Left ventricle myocardium inferior (tissue), 1 donor: ENCODE data around the gene FRMD4A. TPM values are rescaled to one million over a fixed set of nuclear protein-coding genes. Genes with fewer than 3 reads are reported as not detected.
A peak's percentile ranks its signal among the peaks of the same experiment; 100 is the strongest.

ENCODE experiments used
- DNase-seq: peaks from one replicate; pipeline ENCODE4 v3.0.0-alpha.2; 2020
- H3K27ac ChIP-seq: fragments of 200-600 bp; replicated peaks from 2 replicates; pipeline ENCODE4 v1.8.0; 2021
- H3K27me3 ChIP-seq: fragments of 200-600 bp; 2 replicates; pipeline ENCODE4 v1.8.0; 2021; ENCODE audit warnings: low read depth
- H3K36me3 ChIP-seq: fragments of 200-600 bp; 2 replicates; pipeline ENCODE4 v1.8.0; 2021
- H3K4me1 ChIP-seq: fragments of 200-600 bp; 2 replicates; pipeline ENCODE4 v1.8.0; 2021
- H3K4me3 ChIP-seq: fragments of 200-600 bp; 2 replicates; pipeline ENCODE4 v1.8.0; 2021; ENCODE audit warnings: mild to moderate bottlenecking, moderate library complexity
- H3K9me3 ChIP-seq: fragments of 200-600 bp; replicated peaks from 2 replicates; pipeline ENCODE4 v1.8.0; 2021
- intact Hi-C: fragments of 100-400 bp; cut with micrococcal nuclease; formaldehyde crosslinking; loops from one replicate; pipeline ENCODE4 v1.11.0; 2022
- total RNA-seq: library from RNA; stranded (reverse); fragmentation: NEBNext Ultra II Directional; extraction: Animal tissue kit (Norgen Biotek cat#: 25700); gene quantifications from one replicate; pipeline ENCODE4 v1.2.1, GENCODE V29; 2021
- TF ChIP-seq, protein P1 (sequence below): fragments of 200-600 bp; IDR thresholded peaks from 2 replicates; pipeline ENCODE4 v1.8.0; 2021; ENCODE audit warnings: antibody characterized with exemption, mild to moderate bottlenecking, borderline replicate concordance
- donor health status: DM: no; HTN: yes; CAD: no; lungs with severe emphysema.

Gene FRMD4A
- total RNA-seq, 1 donor from 2014 or later: 26.1 TPM

DNA sequence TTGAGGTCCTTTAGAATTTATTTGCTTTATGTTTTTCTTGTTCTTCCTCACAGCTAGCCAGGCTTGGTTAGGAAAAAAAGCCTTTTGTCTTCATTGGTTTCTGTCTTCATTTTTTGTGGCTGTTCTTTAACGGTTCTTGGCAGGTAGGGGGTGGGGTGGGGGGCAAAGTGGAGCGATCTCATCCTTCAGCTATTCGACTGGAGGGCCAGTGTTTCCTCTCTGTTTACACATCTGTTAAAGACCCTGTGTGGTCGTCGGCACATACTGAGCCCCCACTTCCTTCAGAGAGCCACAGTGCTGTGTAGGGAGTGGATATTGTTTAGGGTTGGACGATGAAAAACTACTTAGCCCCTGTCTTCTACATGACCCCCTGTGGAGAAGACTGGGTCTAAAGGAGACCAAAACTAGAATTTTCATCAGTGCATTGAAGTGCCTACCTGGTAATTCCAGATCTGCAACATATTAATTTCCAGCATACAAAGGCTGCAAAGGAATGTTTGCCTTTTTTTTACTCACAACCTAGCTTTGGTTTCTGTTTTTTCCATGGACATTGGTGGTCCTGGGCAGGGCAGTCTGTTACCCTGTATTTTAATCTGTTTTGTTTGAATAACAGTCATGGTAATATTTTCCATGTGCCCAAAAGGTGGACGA lies 714.9 kb downstream of the FRMD4A start:
- no peak for DNase-seq
- H3K4me3 ChIP-seq: no peak overlapping the region
- peaks cover 77% of the 10 kb centered on the region for H3K36me3 ChIP-seq
- no peak overlapping the region for H3K27ac ChIP-seq
- H3K27me3 ChIP-seq: no peaks in the 10 kb centered on the region
- H3K4me1 ChIP-seq: peaks cover 17% of the 10 kb centered on the region
- intact Hi-C loops: no loop called here
- no peaks in the 10 kb centered on the region for H3K9me3 ChIP-seq
- TF ChIP-seq, protein P1, sequence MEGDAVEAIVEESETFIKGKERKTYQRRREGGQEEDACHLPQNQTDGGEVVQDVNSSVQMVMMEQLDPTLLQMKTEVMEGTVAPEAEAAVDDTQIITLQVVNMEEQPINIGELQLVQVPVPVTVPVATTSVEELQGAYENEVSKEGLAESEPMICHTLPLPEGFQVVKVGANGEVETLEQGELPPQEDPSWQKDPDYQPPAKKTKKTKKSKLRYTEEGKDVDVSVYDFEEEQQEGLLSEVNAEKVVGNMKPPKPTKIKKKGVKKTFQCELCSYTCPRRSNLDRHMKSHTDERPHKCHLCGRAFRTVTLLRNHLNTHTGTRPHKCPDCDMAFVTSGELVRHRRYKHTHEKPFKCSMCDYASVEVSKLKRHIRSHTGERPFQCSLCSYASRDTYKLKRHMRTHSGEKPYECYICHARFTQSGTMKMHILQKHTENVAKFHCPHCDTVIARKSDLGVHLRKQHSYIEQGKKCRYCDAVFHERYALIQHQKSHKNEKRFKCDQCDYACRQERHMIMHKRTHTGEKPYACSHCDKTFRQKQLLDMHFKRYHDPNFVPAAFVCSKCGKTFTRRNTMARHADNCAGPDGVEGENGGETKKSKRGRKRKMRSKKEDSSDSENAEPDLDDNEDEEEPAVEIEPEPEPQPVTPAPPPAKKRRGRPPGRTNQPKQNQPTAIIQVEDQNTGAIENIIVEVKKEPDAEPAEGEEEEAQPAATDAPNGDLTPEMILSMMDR: no peak

DNA sequence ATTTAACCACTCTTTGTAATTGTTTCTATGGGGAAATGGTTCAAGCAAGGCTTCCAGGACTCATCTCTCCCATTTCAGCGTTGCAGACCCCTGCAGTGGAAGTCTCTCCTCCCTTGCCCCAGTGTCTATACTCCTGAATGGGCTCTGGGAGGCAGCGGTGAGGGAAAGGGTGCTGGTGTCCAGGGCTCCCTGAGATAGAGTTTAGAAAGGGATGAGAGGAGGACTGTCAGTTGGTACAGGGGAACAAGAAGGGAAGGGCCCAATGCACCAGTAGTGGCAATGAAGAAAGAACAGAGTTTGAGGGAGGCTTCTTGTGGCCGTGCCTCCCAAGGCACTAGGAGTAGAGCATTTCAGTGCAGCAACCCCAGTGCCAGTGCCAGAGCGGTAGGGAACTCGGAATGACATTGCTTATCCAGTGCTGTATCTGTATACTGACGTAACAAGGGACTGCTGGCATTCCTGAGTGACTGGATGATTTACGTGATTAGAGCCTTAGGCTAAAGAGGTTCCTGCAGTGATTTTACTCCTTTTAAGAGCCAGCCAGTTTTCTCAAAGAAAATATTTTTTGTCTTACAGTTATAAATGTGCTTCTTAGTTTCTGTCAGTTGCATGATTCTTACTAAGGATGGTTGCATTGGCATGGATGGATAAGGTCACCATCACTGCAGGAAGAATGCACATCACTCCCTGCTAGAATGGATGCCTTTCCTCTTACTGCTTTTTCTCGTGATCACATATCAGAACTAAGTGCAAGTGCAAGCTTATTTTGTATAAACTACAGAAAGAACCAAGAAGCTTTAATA lies 716.0 kb downstream of the FRMD4A start:
- intact Hi-C loops: loop anchor here (5.0 kb wide), 1 partner anchor 163 kb away; no protein-coding TSS in a partner anchor
- peaks cover 82% of the 10 kb centered on the region for H3K36me3 ChIP-seq
- TF ChIP-seq, protein P1: no peak
- peaks cover 17% of the 10 kb centered on the region for H3K4me1 ChIP-seq
- H3K9me3 ChIP-seq: no peaks in the 10 kb centered on the region
- no peaks in the 10 kb centered on the region for H3K27me3 ChIP-seq
- no peak overlapping the region for H3K27ac ChIP-seq
- H3K4me3 ChIP-seq: no peak overlapping the region
- DNase-seq: no peak

DNA sequence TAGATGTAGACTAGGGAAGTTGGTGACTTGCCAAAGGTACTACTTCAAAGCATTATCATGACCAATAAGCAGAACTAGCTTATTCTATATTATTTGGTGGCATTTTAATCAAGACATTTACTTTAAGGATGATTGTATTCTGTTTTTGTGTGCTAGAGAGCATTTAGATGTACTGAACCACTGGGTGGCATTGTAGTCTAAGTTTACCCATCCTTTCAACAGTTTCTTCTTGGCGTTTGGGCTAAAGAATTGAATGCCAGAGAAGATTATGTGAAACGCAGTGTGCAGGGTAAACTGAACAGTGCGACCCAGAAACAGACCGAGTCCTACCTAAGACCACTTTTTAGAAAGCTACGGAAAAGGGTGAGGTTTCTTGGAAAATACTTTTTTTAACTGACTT lies 717.2 kb downstream of the FRMD4A start:
- Histone ChIP-seq H3K4me3 (no peak overlapping the region), H3K4me1 (peaks cover 17% of the 10 kb centered on the region), H3K9me3 (no peaks in the 10 kb centered on the region), H3K27ac (no peak overlapping the region), H3K27me3 (no peaks in the 10 kb centered on the region), H3K36me3 (peaks cover 76% of the 10 kb centered on the region)
- TF ChIP-seq, protein P1: peak; percentile 61
- intact Hi-C loops: loop anchor here (5.0 kb wide), 1 partner anchor 164 kb away; no protein-coding TSS in a partner anchor
- no peak for DNase-seq

DNA sequence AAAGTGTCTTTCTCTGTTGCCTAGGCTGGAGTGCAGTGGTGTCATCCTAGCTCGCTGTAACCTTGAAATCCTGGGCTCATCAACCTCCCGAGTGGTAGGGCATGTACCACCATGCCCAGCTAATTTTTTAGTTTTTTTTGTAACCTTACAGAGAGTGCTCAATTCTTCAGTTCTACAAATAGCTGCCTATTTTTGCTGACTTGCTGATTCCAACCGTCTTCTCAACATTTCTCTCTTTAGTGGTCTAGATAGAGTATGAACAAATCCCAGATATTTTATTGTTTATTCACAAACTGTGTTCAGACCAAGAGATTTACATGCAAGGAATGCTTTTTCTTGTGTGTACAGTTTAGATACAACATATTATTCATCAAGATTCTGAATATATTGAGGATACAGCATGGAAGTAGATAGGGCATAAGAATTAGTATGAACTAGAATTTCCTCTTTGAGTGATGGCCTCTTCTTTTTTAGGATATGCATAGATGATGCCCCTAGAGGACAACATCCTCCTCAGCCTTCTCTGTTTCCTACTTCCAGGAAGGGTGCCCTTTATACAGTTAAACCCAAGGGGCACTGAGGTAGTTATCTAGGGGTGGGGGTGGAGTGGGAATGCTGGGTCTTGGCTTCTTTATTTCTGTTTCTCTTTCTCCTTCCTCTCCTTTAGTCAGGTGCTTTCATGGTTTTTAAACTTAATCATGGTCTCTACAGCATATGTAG lies 717.9 kb downstream of the FRMD4A start:
- no peak overlapping the region for H3K27ac ChIP-seq
- intact Hi-C loops: loop anchor here (5.0 kb wide), 1 partner anchor 164 kb away; no protein-coding TSS in a partner anchor
- peaks cover 68% of the 10 kb centered on the region for H3K36me3 ChIP-seq

More for the DNA sequence above, 717.9 kb downstream of the FRMD4A start:
- Histone ChIP-seq H3K27me3 (no peaks in the 10 kb centered on the region), H3K4me1 (peaks cover 17% of the 10 kb centered on the region), H3K9me3 (no peaks in the 10 kb centered on the region), H3K4me3 (no peak overlapping the region)
- no peak for DNase-seq
- TF ChIP-seq, protein P1: no peak
